OCI-LY3 (cell line): ENCODE data around the gene ARID1B.

Source experiments
- H2AFZ ChIP-seq: fragments of 200-600, 300-600 bp; shearing (Covaris generic); 2 replicates; pipeline ENCODE4 v1.6.0; 2014; ENCODE audit warnings: antibody characterized with exemption, low read depth, low read length
- H3K27ac ChIP-seq: fragments of 200-600, 300-600 bp; sonication (generic); 2 replicates; pipeline ENCODE4 v1.5.1; 2014; ENCODE audit warnings: mild to moderate bottlenecking, low read length, moderate library complexity, mixed read lengths
- H3K27me3 ChIP-seq: fragments of 200-600, 300-600 bp; sonication (generic); 2 replicates; pipeline ENCODE4 v1.6.1; 2014; ENCODE audit warnings: low read depth, low read length, mixed read lengths
- H3K36me3 ChIP-seq: fragments of 200-600, 300-600 bp; sonication (generic); replicated peaks from 2 replicates; pipeline ENCODE3; 2014; ENCODE audit warnings: low read depth, low read length, mixed read lengths
- H3K4me1 ChIP-seq: fragments of 300-600, 200-600 bp; sonication (generic); 2 replicates; pipeline ENCODE4 v1.6.1; 2014; ENCODE audit warnings: low read length, mixed read lengths
- H3K4me2 ChIP-seq: fragments of 200-600, 300-600 bp; sonication (generic); 2 replicates; pipeline ENCODE4 v1.6.1; 2014; ENCODE audit warnings: low read length, mixed read lengths
- H3K4me3 ChIP-seq: fragments of 300-600, 200-600 bp; sonication (generic); 2 replicates; pipeline ENCODE4 v1.5.1; 2014; ENCODE audit warnings: antibody characterized with exemption, mild to moderate bottlenecking, low read length, moderate library complexity
- H3K79me2 ChIP-seq: fragments of 300-600, 200-600 bp; shearing (Covaris generic); 2 replicates; pipeline ENCODE4 v1.6.1; 2014; ENCODE audit warnings: mild to moderate bottlenecking, low read length, mixed read lengths
- H3K9ac ChIP-seq: fragments of 300-600, 200-600 bp; shearing (Covaris generic); 2 replicates; pipeline ENCODE4 v1.6.0; 2014; ENCODE audit warnings: mild to moderate bottlenecking, low read length, moderate library complexity
- H3K9me3 ChIP-seq: fragments of 200-600, 300-600 bp; shearing (Covaris generic); 2 replicates; pipeline ENCODE4 v1.6.1; 2014; ENCODE audit warnings: low read length, mixed read lengths; ENCODE audit not compliant: insufficient read depth
- H4K20me1 ChIP-seq: fragments of 200-600, 300-600 bp; sonication (generic); 2 replicates; pipeline ENCODE4 v1.6.1; 2016; ENCODE audit warnings: low read length, mixed read lengths; ENCODE audit not compliant: insufficient read depth
- EZH2phosphoT487 ChIP-seq: fragments of 200-600 bp; shearing (Covaris generic); IDR thresholded peaks from 2 replicates; pipeline ENCODE4 v1.6.1; 2018; ENCODE audit warnings: antibody characterized with exemption, mixed run types, low read depth
- TF ChIP-seq, protein P1 (sequence below): fragments of 200-600, 300-600 bp; sonication (generic); IDR thresholded peaks from 2 replicates; pipeline ENCODE4 v1.5.1; 2014; ENCODE audit warnings: antibody characterized with exemption, low read length, low read depth

Gene ARID1B

DNA sequence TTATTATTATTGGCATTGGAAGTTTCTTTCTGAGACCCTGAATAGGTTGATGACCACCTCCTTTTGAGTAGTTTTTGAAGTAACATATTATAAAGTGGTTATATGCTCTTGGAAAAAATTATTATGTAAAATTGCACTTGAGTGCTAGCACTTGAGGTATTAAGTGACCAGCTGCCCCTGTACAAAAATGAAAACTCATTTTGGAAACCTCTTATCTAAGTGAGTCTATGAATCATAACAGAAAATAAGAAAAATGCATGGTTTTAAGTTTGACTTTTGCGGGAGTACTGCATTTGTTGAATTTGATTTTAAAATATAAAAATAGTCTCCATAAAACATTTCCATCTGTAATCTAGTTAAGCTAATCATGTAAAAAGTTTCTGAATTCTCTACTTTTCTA, 297.8 kb downstream of the ARID1B start:
- peaks cover 15% of the 10 kb centered on the region for H3K79me2 ChIP-seq
- H3K27ac ChIP-seq = no peak overlapping the region
- H3K4me1 ChIP-seq = peaks cover 59% of the 10 kb centered on the region
- H3K9ac ChIP-seq = no peak overlapping the region
- H2AFZ ChIP-seq = no peak overlapping the region
- no peaks in the 10 kb centered on the region for H3K9me3 ChIP-seq
- peak overlapping the region; percentile 77 for H3K4me3 ChIP-seq
- no peaks in the 10 kb centered on the region for H3K27me3 ChIP-seq
- H3K4me2 ChIP-seq = peak overlapping the region; percentile 100
- H3K36me3 ChIP-seq = peaks cover 4% of the 10 kb centered on the region
- TF ChIP-seq, protein P1, sequence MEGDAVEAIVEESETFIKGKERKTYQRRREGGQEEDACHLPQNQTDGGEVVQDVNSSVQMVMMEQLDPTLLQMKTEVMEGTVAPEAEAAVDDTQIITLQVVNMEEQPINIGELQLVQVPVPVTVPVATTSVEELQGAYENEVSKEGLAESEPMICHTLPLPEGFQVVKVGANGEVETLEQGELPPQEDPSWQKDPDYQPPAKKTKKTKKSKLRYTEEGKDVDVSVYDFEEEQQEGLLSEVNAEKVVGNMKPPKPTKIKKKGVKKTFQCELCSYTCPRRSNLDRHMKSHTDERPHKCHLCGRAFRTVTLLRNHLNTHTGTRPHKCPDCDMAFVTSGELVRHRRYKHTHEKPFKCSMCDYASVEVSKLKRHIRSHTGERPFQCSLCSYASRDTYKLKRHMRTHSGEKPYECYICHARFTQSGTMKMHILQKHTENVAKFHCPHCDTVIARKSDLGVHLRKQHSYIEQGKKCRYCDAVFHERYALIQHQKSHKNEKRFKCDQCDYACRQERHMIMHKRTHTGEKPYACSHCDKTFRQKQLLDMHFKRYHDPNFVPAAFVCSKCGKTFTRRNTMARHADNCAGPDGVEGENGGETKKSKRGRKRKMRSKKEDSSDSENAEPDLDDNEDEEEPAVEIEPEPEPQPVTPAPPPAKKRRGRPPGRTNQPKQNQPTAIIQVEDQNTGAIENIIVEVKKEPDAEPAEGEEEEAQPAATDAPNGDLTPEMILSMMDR = no peak
- TF ChIP-seq EZH2phosphoT487 = no peak
- H4K20me1 ChIP-seq = peaks cover 18% of the 10 kb centered on the region

DNA sequence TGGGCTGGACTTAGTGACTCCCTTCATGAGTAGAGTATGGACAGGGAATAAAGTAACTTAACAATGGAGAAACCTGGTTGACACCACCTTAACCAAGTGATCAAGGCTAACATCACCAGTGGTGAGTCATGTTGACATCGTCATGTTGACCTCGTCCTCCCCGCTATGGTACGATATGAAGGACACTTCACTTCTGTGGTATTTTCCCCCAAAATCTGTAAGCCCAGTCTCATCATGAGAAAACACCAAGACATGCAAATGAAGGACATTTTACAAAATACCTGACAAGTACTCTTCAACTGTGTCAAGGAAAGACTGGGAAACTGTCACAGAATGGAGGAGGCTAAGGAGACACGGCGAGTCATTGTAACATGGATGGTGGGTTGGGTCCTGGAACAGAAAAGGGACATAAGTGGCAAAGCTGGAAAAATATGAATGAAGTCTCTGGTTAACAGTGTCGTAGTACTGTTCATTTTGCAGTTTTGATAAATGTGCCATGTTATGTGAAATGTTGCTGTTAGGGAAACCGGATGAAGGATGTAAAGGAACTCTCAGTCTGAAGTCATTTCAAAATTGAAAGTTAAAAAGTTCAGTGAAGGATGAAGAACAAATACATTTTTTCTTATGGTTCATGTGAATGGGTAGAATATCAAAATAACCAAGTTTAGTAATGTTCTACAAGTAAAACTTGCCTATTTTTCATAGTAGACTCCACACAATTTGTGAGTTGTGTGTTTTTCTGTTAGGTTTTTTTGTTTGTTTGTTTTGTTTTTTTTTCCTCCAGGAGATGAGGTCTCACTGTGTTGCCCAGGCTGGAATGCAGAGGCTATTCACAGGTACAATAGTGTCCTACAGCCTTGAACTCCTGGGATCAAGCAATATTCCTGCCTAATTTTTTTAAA, 298.6 kb downstream of the ARID1B start:
- TF ChIP-seq, protein P1 = no peak
- TF ChIP-seq EZH2phosphoT487 = no peak
- peaks cover 60% of the 10 kb centered on the region for H3K4me1 ChIP-seq
- H3K79me2 ChIP-seq = peaks cover 9% of the 10 kb centered on the region; the same call in 1 of the 2 replicates
- peak overlapping the region; percentile 39; the same call in 1 of the 2 replicates for H3K9ac ChIP-seq
- H4K20me1 ChIP-seq = peaks cover 18% of the 10 kb centered on the region
- H3K9me3 ChIP-seq = no peaks in the 10 kb centered on the region
- peak overlapping the region; percentile 100 for H3K4me2 ChIP-seq
- no peaks in the 10 kb centered on the region for H3K27me3 ChIP-seq
- H2AFZ ChIP-seq = no peak overlapping the region
- peak overlapping the region; percentile 65 for H3K27ac ChIP-seq
- peaks cover 4% of the 10 kb centered on the region for H3K36me3 ChIP-seq
- H3K4me3 ChIP-seq = peak overlapping the region; percentile 77

DNA sequence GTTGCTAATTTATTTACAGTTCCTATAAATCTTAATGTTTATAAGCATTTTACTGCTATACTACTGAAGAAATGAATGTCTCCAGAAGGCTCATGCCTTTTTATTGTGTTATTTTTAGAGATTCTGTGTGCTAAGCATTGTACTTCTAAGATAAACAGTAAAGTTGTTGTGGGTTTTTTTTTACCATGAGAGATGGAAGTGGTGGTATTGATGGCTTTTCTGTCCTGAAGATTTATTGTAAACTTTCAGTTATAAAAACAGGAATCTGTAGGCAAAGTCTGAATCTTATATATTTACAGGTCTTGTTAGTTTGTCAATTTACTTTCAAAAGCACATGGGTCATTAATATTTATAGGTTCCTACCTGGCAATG, 299.3 kb downstream of the ARID1B start:
- TF ChIP-seq, protein P1 = no peak
- no peak for TF ChIP-seq EZH2phosphoT487
- Histone ChIP-seq H3K4me3 (peak overlapping the region; percentile 77; the same call in 1 of the 2 replicates), H4K20me1 (peaks cover 18% of the 10 kb centered on the region), H2AFZ (no peak overlapping the region), H3K27ac (no peak overlapping the region), H3K79me2 (peaks cover 9% of the 10 kb centered on the region; the same call in 1 of the 2 replicates), H3K9me3 (no peaks in the 10 kb centered on the region), H3K27me3 (no peaks in the 10 kb centered on the region), H3K36me3 (peaks cover 4% of the 10 kb centered on the region), H3K4me1 (peaks cover 57% of the 10 kb centered on the region), H3K4me2 (peak overlapping the region; percentile 100), H3K9ac (no peak overlapping the region)

DNA sequence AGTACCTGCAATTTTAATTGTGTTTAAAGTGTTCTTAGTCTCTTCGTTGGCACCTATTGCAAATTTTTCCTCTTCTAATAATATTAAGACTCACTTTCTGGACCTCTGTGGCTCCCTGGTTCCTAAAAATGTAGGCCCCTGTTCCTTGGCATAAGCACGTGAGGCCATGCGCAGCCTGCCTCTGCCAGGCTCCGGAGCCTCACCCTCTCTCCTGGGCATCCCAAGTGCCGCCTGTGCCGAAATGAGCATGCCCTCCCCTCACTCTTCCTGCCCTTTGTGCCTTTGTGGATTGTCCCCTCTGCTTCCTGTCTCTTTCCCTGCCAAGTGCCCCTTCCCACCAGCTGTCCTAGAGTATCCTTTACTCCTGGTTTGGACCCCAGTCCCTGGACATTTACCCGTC, 300.1 kb downstream of the ARID1B start:
- no peaks in the 10 kb centered on the region for H3K9me3 ChIP-seq
- H3K4me1 ChIP-seq = peaks cover 49% of the 10 kb centered on the region
- no peak overlapping the region for H3K27ac ChIP-seq
- H3K4me3 ChIP-seq = no peak overlapping the region
- H3K36me3 ChIP-seq = peaks cover 4% of the 10 kb centered on the region
- no peak overlapping the region for H3K4me2 ChIP-seq
- TF ChIP-seq, protein P1 = no peak
- TF ChIP-seq EZH2phosphoT487 = no peak
- H2AFZ ChIP-seq = no peak overlapping the region
- no peak overlapping the region for H3K9ac ChIP-seq
- H4K20me1 ChIP-seq = peaks cover 11% of the 10 kb centered on the region; the same call in 1 of the 2 replicates
- no peaks in the 10 kb centered on the region for H3K27me3 ChIP-seq
- peaks cover 9% of the 10 kb centered on the region; the same call in 1 of the 2 replicates for H3K79me2 ChIP-seq
